ENCODE data around the gene CHCHD6. TPM values are rescaled to one million over a fixed set of nuclear protein-coding genes. Genes with fewer than 3 reads are reported as not detected.

The CHCHD6 gene
- total RNA-seq, 1 experiment from 2014 or later, result 33.0 TPM

DNA sequence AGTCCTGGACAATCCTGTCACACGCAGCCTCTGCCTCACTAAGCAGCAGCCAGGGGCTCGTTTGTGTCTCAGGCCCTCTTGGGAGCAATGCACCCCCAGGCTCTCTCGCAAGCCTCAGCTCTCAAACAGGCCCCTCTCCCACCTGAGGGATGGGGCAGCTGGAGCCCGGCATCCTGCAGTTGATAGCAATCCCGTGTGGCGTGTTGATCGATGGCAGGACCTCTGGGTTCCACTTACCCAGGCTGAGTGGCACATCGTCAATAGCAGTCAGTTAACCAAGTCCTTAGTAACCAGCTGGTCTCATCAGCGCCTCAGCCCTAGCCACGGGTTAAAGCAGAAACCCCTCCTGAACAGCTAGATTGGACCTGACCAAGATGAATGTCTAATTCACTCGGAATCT is 242.4 kb downstream of the CHCHD6 start:
- no peaks in the 10 kb centered on the region for H3K9me2 ChIP-seq (replicated peaks; ENCODE audit: low read length)
- no TSS peak for BruUV-seq (replicated peaks)
- H3K27ac ChIP-seq (ENCODE audit: low read length), result no peak overlapping the region
- H3F3A ChIP-seq (ENCODE audit: low read length, unreplicated experiment), result no peaks in the 10 kb centered on the region
- ChIA-PET CTCF (no interaction called here), POLR2A (ENCODE audit: unreplicated experiment) (no interaction called here)
- H3K36me3 ChIP-seq (ENCODE audit: low read depth, low read length), result no peaks in the 10 kb centered on the region; the same call in 1 of the 2 replicates
- no peak for ATAC-seq
- H4K20me1 ChIP-seq (ENCODE audit: low read length), result no peaks in the 10 kb centered on the region
- intact Hi-C loops (cut with micrococcal nuclease), result no loop called here
- TF ChIP-seq, protein P1, sequence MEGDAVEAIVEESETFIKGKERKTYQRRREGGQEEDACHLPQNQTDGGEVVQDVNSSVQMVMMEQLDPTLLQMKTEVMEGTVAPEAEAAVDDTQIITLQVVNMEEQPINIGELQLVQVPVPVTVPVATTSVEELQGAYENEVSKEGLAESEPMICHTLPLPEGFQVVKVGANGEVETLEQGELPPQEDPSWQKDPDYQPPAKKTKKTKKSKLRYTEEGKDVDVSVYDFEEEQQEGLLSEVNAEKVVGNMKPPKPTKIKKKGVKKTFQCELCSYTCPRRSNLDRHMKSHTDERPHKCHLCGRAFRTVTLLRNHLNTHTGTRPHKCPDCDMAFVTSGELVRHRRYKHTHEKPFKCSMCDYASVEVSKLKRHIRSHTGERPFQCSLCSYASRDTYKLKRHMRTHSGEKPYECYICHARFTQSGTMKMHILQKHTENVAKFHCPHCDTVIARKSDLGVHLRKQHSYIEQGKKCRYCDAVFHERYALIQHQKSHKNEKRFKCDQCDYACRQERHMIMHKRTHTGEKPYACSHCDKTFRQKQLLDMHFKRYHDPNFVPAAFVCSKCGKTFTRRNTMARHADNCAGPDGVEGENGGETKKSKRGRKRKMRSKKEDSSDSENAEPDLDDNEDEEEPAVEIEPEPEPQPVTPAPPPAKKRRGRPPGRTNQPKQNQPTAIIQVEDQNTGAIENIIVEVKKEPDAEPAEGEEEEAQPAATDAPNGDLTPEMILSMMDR (conservative IDR thresholded peaks at IDR 0.05; ENCODE audit: low read depth, low read length), result no peak
- TF ChIP-seq EZH2 (IDR thresholded peaks at IDR 0.05; ENCODE audit: low read length, unreplicated experiment), result no peak
- H3K4me3 ChIP-seq (ENCODE audit: low read length), result no peak overlapping the region
- no peak for DNase-seq
- H3K27me3 ChIP-seq (ENCODE audit: low read length), result no peaks in the 10 kb centered on the region
- no peak overlapping the region for H3K9ac ChIP-seq (ENCODE audit: low read length)
- no peaks in the 10 kb centered on the region for H3K4me1 ChIP-seq (ENCODE audit: insufficient read depth, low read length)
- no peak overlapping the region for H2AFZ ChIP-seq (ENCODE audit: low read length)
- H3K4me2 ChIP-seq (ENCODE audit: low read length), result no peak overlapping the region
- no peaks in the 10 kb centered on the region for H3K79me2 ChIP-seq (ENCODE audit: low read length)
- H3K9me3 ChIP-seq (ENCODE audit: low read length), result no peaks in the 10 kb centered on the region

DNA sequence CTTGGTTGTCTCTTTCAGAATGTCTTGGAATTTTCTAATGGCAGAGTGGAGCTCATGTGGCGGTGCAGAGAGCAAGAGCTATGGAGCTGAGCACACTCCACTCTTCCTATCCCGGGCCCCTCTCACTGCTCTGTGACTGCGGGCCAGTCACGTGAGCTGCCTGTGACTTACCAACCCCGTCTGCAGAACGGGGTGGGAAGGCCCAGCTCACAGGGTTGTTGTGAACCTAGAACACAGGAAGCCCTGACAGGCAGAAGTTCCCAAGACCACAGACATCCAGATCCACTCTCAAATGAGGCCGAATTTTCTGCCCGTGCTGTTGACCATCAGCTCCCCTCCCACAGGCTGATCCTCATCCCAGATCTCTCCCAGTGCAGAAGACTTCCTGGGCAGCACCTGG is 243.4 kb downstream of the CHCHD6 start:
- no peak for TF ChIP-seq EZH2 (IDR thresholded peaks at IDR 0.05; ENCODE audit: low read length, unreplicated experiment)
- TF ChIP-seq, protein P1 (conservative IDR thresholded peaks at IDR 0.05; ENCODE audit: low read depth, low read length), result no peak
- no peak for TF ChIP-seq EZH2phosphoT487 (IDR thresholded peaks at IDR 0.05; ENCODE audit: borderline replicate concordance, low read length)
- no TSS peak for BruUV-seq (replicated peaks)

DNA sequence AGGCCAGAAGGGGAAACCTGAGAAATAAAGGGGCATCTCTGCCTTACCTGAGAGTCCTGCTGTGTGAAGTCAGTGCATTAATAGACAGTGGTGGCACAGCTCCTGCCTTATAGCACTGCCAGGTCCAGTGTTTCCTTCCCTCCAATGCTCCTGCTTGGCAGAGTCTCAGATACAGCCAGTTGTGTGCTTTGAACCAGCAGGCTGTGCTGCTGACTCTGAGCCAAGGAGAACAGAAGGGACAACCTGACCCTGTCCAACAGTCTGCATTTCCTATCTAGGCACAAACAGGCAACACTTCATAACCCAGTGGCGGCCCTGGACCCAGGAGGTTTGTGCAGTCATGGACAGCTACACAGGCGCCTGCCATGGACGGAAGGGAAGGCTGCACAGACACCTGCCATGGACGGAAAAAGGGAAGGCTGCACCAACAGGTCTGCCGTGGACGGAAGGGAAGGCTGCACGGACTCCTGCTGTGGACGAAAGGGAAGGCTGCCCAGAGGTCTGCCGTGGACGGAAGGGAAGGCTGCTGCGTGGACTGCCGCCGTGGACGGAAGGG is 245.0 kb downstream of the CHCHD6 start:
- H3K36me3 ChIP-seq (ENCODE audit: low read depth, low read length), result no peaks in the 10 kb centered on the region; the same call in 1 of the 2 replicates
- BruUV-seq (replicated peaks), result no TSS peak
- H3K4me3 ChIP-seq (ENCODE audit: low read length), result no peak overlapping the region
- no peaks in the 10 kb centered on the region for H3K27me3 ChIP-seq (ENCODE audit: low read length)
- no peaks in the 10 kb centered on the region for H3K9me3 ChIP-seq (ENCODE audit: low read length)
- no peaks in the 10 kb centered on the region for H4K20me1 ChIP-seq (ENCODE audit: low read length)
- no peak for ATAC-seq
- H2AFZ ChIP-seq (ENCODE audit: low read length), result no peak overlapping the region
- H3K27ac ChIP-seq (ENCODE audit: low read length), result no peak overlapping the region
- H3K79me2 ChIP-seq (ENCODE audit: low read length), result no peaks in the 10 kb centered on the region
- H3K4me1 ChIP-seq (ENCODE audit: insufficient read depth, low read length), result no peaks in the 10 kb centered on the region
- H3F3A ChIP-seq (ENCODE audit: low read length, unreplicated experiment), result no peaks in the 10 kb centered on the region
- no peak for DNase-seq
- ChIA-PET POLR2A (ENCODE audit: unreplicated experiment) (no interaction called here), CTCF (no interaction called here)
- H3K4me2 ChIP-seq (ENCODE audit: low read length), result no peak overlapping the region
- TF ChIP-seq, protein P1 (conservative IDR thresholded peaks at IDR 0.05; ENCODE audit: low read depth, low read length), result no peak
- TF ChIP-seq EZH2 (IDR thresholded peaks at IDR 0.05; ENCODE audit: low read length, unreplicated experiment), result no peak
- no peak for TF ChIP-seq EZH2phosphoT487 (IDR thresholded peaks at IDR 0.05; ENCODE audit: borderline replicate concordance, low read length)
- no peaks in the 10 kb centered on the region for H3K9me2 ChIP-seq (replicated peaks; ENCODE audit: low read length)
- no peak overlapping the region for H3K9ac ChIP-seq (ENCODE audit: low read length)
- intact Hi-C loops (cut with micrococcal nuclease), result no loop called here

More for the DNA sequence above, 243.4 kb downstream of the CHCHD6 start:
- Histone ChIP-seq H3K27me3 (ENCODE audit: low read length) (no peaks in the 10 kb centered on the region), H3K36me3 (ENCODE audit: low read depth, low read length) (no peaks in the 10 kb centered on the region; the same call in 1 of the 2 replicates), H3K79me2 (ENCODE audit: low read length) (no peaks in the 10 kb centered on the region), H2AFZ (ENCODE audit: low read length) (no peak overlapping the region), H3K9me3 (ENCODE audit: low read length) (no peaks in the 10 kb centered on the region), H3K4me2 (ENCODE audit: low read length) (no peak overlapping the region), H3K9me2 (replicated peaks; ENCODE audit: low read length) (no peaks in the 10 kb centered on the region), H3K9ac (ENCODE audit: low read length) (no peak overlapping the region), H3F3A (ENCODE audit: low read length, unreplicated experiment) (no peaks in the 10 kb centered on the region), H3K27ac (ENCODE audit: low read length) (no peak overlapping the region), H4K20me1 (ENCODE audit: low read length) (no peaks in the 10 kb centered on the region), H3K4me1 (ENCODE audit: insufficient read depth, low read length) (no peaks in the 10 kb centered on the region), H3K4me3 (ENCODE audit: low read length) (no peak overlapping the region)
- DNase-seq (no peak), ATAC-seq (no peak)
- POLR2A ChIA-PET (ENCODE audit: unreplicated experiment), result no interaction called here
- CTCF ChIA-PET, result no interaction called here
- intact Hi-C loops (cut with micrococcal nuclease), result no loop called here

Measured in PC-3 (cell line).